ENCODE data around the gene GRAMD1C.

- no peak for TF ChIP-seq CTCF (IDR thresholded peaks at IDR 0.05)
- TF ChIP-seq POLR2A (IDR thresholded peaks at IDR 0.05): no peak
Measured at GRCh38 chr3:113829576-113830354, 8.8 kb upstream of the GRAMD1C start.

Data from sigmoid colon (tissue), 3 donors.